HT-29 (cell line): Measurements from ENCODE around the gene CARD9. TPM values are rescaled to one million over a fixed set of nuclear protein-coding genes. Genes with fewer than 3 reads are reported as not detected.
"Not testable (repeated sequence)": the region's sequence is repeated elsewhere in the genome, so short reads cannot be mapped to it uniquely, and the experiment has no call there.

Source experiments
- DNase-seq: peaks from one replicate; pipeline ENCODE4 v3.0.0-alpha.2; 2015; ENCODE audit warnings: low spot score
- total RNA-seq: library from RNA; depleted of rRNA; stranded (reverse); fragments of >200 nt; shearing (Covaris generic); gene quantifications from 2 replicates; pipeline ENCODE4 v1.2.3, GENCODE V29; 2014

The CARD9 gene
- total RNA-seq, 1 experiment from 2014 or later, result 98.9 TPM

DNA sequence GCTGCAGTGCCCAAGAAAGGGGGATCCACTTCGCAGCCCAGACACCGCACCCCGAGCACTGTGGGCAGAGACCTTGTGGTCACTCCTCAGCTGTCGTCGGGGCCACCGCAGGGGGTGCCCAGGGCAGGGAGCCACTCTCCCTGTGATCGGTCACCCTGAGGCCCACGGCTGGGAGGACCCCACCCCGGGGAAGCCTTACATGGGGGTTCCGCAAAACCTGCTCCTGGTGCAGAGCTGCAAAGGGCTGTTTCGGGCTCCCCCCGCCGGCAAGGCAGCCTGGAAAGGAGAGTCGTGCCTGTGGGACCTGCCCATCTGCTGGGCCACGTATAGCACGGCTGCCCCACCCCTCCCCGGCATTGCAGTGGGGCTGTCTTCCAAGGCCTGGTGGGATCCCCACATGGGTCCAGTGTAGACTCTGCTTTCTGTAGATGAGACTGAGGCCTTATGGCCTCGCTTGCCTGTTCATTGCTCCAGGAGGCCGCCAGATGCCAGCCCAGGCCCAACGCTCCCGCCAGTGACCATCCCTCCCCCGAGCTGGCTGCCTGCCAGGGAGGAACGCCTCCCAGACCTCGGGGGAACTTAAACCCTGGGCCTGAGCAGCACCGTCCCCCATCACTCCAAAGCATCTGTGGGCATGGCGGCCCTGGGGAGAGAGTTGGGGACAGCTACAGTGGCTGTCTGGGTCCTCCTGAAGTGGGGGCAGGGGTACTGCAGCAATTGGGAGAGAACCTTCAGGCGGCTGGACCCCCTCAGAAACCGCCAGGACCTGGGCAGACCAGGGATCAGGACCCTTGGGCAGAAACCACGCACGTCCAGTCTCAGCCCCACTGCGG lies 8.3 kb downstream of the CARD9 start:
- peak; percentile 30 for DNase-seq

DNA sequence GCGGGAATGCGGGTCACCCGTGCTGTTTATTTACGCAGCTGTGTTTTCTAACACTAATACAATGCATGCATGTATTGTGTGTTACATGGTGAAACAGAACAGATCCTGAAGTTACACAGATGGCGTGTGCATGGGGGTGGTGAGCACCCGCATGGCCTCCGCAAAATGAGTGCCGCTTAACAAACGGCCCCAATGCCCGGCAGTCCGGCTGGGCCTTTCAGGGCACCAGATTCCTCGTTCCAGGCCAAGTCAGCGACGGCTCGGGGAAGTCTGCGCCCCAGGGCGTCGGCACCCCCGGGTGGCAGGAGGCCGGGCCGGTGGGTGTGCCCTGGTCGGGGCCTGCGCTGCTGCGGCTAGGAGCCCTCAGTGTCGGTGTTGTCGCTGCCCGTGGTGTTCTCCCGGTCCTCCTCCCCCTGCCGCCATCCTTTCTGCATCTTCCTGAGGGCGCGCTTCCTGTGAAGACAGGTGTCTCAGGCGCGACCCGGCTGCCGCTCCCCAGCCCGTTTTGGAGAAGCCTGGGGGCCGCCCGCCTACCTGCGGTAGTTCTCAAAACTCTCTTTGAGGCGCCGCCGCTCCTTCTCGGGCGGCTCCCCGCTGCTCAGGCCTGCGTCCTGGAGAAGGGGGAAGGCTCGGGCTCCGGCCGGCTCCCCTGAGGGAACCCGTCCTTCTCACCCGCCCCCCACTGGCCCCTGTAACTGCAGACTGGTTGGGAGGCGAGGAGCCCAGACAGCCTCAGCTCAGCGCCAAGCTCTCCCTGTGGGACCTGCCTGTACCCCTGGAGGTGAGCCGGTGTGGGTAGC lies 9.3 kb downstream of the CARD9 start:
- no peak for DNase-seq

GRCh38 chr9:136363106-136363948 lies 10.1 kb downstream of the CARD9 start, which contains the start of gene DNLZ:
Gene DNLZ (minus strand): TSS chr9:136363744. CDS start chr9:136363714, 30 bp downstream.
- peak; percentile 93 for DNase-seq

GRCh38 chr9:136362450-136362784 lies 11.1 kb downstream of the CARD9 start:
- DNase-seq, result no peak

DNA sequence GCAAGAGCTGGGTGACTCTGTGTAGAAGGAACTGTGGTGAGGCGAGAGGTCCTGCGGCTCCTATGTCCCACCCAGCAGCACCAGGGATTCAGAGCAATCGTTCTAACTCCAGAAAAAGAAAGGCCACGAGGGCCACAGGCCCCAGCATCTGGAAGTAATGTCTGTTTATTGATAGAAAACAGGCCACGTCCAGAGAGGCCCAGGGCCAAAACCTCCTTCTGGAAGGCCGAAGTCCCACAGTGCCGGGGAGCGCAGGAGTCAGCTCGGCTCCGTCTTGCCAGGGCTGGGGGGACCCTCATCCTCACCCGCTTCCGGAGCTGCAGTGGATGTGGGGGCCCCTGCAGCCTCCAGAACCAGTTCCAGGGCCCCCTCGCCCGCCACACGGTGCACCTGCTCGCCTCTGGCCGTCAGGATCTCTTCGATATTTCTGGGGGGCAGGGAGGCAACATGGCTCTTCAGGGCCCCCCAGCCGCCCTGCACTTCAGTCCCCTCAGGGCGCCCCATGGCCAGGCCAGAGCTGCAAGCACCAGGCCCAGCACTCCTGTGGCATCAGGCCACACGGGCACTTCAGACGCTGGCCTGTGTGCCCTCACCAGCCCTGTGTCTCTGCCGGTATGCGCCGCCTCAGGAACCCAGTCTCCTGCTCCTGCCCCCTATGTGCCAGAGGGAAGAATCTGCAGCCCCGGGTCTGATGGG lies 11.6 kb downstream of the CARD9 start:
- no peak for DNase-seq

DNA sequence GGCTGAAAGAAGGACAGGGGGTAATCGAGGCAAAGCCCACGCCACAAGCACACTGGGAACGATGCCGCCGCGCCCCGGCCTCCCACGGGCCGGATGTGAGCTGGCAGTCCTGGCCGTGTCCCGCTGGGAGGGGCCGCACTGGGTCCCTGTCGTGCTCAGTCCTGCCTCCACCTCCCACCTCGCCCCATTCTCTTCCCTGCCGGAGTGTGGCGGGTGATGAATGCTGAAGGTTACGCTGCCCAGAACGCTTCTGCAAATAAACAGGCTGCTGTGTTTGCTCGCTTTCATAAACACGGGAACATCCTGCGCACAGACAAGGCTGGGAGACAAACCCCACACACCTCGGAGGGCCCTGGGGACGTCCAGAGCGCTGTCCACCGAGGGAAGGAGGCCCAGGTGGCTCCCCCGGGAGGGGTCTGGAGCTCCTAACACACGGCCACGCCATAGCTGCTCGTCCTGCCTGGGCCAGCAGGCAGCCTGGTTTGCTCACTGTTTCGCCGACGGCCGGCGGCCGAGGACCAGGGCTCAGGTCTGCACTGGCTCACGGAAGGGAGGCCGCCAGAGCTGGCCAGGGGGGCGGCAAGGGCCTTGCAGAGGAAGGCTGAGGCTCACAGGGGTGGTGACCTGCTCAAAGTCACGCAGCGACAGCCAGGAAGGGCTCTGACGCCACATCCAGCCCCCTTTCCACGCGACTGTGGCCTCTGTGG lies 12.3 kb downstream of the CARD9 start:
- no peak for DNase-seq

DNA sequence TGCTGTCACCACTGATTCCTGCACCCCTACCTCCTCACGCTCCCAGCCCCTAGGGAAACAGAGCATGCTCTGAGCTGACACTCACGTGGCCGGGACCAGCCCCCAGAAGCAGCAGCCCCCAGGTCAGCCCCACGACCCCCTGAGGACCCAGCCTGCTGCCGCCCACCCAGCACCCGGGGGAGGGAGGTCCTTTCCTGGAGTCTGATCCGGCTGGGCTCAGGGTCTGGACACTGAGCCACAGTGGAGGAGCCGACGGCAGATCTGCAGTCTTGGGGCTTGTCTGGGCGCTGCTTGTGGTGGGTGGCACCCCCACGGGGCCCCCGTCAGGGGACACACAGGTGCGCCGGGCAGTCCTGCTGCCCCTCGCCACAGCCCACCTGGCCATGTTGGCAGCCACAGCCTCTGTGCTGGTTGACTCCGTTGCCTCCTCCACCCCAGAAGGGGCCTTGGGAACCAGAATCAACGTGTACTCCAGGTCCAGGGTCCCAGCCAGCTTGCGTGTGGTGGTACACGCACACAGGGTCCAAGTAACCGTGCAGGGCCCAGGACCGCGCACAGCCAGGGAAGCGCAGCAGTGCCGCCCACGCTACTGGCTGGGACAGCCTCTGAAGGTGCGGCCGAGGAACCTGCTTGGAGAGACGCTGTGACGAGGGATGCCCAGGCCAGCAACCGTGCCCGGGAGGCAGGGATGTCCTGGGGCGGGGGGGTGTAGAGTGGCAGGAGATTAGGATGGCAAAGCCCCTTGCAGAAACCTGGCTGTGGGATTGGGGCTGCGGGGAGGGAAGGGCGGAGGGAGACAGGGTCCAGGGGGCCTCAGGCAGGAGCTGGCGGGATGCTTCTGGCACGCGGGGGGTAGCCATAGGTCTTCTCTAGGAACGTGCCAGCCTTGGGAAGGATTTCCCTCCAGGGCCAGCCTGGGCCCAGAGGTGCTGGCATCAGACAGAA lies 13.4 kb downstream of the CARD9 start:
- DNase-seq, result no peak

GRCh38 chr9:136358888-136359287 lies 14.6 kb downstream of the CARD9 start:
- no peak for DNase-seq

GRCh38 chr9:136358016-136358415 lies 15.5 kb downstream of the CARD9 start:
- no peak for DNase-seq

DNA sequence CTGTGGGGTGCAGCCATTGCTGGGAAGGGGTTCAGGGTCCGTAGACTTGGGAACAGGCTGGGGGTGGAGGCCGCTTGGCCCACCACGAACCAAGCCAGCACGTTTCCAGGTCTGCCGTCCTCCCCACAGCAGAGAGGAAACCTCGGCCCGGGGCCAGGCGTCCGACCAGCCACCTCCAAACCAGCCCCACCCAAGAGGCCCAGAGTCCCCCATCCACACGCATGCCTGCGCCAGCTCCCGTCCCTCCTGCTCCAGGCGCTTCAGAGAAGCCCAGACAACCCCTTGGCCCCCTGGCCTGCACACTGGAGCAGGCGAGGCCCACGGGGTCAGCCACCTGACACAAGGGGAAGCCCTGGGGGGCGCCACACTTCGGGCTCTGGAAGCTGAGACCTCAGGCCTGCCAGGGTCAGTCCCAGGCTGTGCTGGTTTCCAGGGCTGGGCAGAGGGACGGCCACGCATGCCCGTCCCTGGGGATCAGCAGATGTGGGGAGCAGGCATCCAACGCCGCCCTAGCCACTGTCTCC lies 16.2 kb downstream of the CARD9 start:
- DNase-seq, result no peak

GRCh38 chr9:136355616-136356557 lies 17.6 kb downstream of the CARD9 start:
- DNase-seq, result no peak

DNA sequence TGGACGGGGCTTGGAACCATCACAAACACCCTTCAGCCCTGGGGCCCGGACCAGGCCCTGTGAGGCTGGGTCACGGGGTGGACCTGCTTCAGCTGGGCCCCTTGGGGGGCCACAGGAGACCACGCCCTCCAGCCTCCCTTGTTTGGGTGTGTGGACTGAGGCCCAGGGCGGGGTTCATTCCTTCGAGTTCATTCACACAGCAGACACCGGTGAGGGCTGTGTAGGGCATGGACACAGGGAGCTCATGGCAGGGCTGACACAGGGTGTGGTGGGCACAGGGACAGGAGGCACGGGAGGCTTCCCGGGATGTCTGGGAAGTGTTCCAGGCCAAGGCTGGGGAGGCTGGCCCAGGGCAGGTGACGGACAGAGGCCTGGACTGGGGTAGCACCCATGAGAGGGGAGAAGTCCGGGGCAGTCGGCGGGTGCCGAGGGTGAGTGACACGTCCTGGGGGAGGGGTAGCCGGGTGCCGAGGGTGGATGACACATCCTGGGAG lies 18.8 kb downstream of the CARD9 start:
- no peak for DNase-seq

- DNase-seq, result no peak
Observed at GRCh38 chr9:136353757-136354488, 19.5 kb downstream of the CARD9 start.

GRCh38 chr9:136353088-136353487 lies 20.4 kb downstream of the CARD9 start:
- DNase-seq, result no peak

- DNase-seq, result no peak
Observed at GRCh38 chr9:136352682-136353081, 20.8 kb downstream of the CARD9 start.

DNA sequence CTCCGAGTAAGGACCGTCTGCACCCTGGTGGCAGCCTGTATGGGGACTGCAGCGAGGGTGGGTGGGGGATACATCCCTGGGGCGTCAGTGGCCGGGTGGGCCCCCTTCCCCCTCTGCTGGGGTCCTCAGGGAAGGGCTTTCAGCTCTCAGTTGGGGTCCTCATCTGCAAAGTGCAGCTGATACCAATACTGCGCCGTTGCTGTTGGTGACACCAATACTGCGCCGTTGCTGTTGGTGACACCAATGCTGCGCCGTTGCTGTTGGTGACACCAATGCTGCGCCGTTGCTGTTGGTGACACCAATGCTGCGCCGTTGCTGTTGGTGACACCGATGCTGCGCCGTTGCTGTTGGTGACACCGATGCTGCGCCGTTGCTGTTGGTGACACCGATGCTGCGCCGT lies 21.6 kb downstream of the CARD9 start:
- not testable (repeated sequence) for DNase-seq

DNA sequence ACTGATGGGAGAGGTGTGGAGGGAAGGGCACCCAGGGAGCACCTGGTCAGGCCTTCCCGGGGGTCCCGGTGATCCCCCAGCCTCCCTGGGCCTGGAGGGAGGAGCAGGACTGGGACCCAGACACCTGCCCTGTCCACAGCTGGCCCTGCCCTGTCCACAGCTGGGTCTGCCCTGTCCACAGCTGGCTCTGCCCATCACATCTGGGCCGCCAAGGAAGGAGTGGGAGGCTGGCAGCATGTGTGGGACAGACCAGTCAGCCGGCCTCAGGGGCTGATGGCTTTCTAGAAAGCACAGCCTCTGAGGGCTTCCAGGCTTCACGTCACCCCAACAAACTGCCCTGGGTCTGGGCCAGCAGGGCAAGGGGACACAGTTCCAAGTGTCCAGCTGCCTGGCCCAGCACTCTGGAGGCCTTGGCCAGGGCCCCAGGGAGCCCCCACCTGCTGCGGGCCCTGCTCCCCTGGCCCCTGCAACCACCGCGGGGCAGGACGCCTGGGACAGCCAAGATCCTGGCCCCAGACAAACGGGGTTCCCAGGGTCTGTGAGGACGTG lies 22.1 kb downstream of the CARD9 start:
- DNase-seq, result no peak
